AG10803 (cell line): ENCODE results near the gene RHCG.

Source experiments
- DNase-seq: peaks from one replicate; pipeline ENCODE4 v3.0.0; 2010; ENCODE audit warnings: low read depth
- H3K4me3 ChIP-seq: 2 replicates; pipeline ENCODE4 v1.5.1; 2011; ENCODE audit warnings: mild to moderate bottlenecking, low read length, control low read depth
- CTCF ChIP-seq: conservative IDR thresholded peaks from 2 replicates; pipeline ENCODE4 v1.5.1; 2011; ENCODE audit warnings: mild to moderate bottlenecking, low read length, control low read depth, inconsistent platforms

RHCG gene

GRCh38 chr15:89426500-89426899, 69.9 kb downstream of the RHCG start:
- DNase-seq: no peak
- no peak for TF ChIP-seq CTCF

GRCh38 chr15:89423981-89424380, 72.4 kb downstream of the RHCG start:
- TF ChIP-seq CTCF: no peak
- DNase-seq: no peak
- no peak overlapping the region for H3K4me3 ChIP-seq

More at GRCh38 chr15:89426500-89426899, 69.9 kb downstream of the RHCG start:
- no peak overlapping the region for H3K4me3 ChIP-seq
